Mucosa of descending colon (tissue), 3 donors: ENCODE measurements around the gene SEMA4B. TPM values are rescaled to one million over a fixed set of nuclear protein-coding genes. Genes with fewer than 3 reads are reported as not detected.

Source experiments
- ATAC-seq: fragments of 200-7000 bp; cut with Tn5 transposase; one replicate; pipeline ENCODE4 v1.9.1; 2020; ENCODE audit warnings: mild to moderate bottlenecking, moderate library complexity
- DNase-seq, 3 donors: peaks; one replicate each; pipeline ENCODE4 v3.0.0-alpha.2; 2020
- H3K36me3 ChIP-seq: fragments of 200-600 bp; one replicate; pipeline ENCODE4 v1.8.0; 2021; ENCODE audit warnings: low read depth, mild to moderate bottlenecking
- H3K4me1 ChIP-seq: fragments of 200-600 bp; one replicate; pipeline ENCODE4 v1.8.0; 2021; ENCODE audit warnings: low read depth, mild to moderate bottlenecking
- H3K4me3 ChIP-seq: fragments of 200-600 bp; one replicate; pipeline ENCODE4 v1.8.0; 2021; ENCODE audit warnings: mild to moderate bottlenecking
- H3K9me3 ChIP-seq: fragments of 200-600 bp; one replicate; pipeline ENCODE4 v1.8.0; 2021; ENCODE audit warnings: mild to moderate bottlenecking
- CTCF ChIP-seq: fragments of 200-600 bp; IDR thresholded peaks from one replicate; pipeline ENCODE4 v1.8.0; 2022; ENCODE audit warnings: antibody characterized with exemption, mild to moderate bottlenecking
- intact Hi-C, 2 donors: fragments of 100-400 bp; cut with DNase I in 1 of 2; cut with micrococcal nuclease in 1 of 2; formaldehyde crosslinking; loops; one replicate each; pipeline versions ENCODE4 v1.11.0 to v1.11.1; 2022; cut with DNase I, micrococcal nuclease
- total RNA-seq, 3 donors: library from RNA; stranded (reverse); fragmentation: NEBNext Ultra II Directional in 2 of 3; extraction: Animal tissue kit (Norgen Biotek cat#: 25700) in 2 of 3; gene quantifications; one replicate each; pipeline versions ENCODE4 v1.2.1 to v1.2.4, GENCODE V29; 2021 to 2023
- donor health status: DM: no; HTN: no; CAD: no; lungs with moderate emphysema.
- donor health status: DM: no; HTN: no; CAD: no.
- donor health status: DM: no; HTN: yes; CAD: no.

The SEMA4B gene
- total RNA-seq, 3 donors from 2014 or later: 118 to 146 (median 131) TPM

DNA sequence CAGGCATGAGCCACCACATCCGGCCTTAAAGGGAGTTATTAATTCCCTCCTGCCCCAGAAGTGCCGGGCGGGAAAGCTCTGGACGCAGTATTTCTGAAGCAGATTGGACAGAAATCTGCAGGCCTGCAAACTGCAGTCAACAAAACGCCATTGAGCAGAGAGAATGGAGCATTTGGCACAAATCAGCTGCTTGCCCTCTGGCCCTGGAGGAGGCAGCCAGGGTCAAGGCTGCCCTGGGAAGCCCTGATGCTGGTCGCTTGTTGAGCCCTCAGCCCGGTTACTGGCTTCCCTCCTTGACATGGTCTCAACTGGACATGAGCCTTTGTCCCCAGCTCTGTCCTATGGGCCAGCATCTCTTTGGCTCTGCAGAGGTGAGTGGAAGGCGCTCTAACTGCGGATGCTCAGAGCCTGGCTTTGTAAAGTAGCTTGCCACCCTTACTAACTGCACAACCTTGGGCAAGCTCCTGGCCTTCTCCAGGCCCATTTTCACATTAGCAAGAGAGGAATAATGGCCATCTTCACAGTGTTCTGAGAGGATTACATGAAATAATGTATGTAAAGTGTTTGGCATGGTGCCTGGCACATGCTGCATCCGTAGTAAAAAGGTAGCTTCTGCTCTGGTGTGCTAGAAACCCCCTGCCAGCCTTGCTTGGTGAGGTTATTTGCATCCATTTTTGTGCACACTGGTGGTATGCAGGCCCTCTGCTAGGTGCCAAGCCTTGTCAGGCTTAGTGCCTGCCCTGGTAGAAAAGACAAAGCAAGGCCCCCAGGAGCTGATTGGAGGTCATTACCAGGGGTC is 4.1 kb downstream of the SEMA4B start:
- peaks cover 16% of the 10 kb centered on the region for H3K4me1 ChIP-seq
- H3K36me3 ChIP-seq: no peaks in the 10 kb centered on the region
- no peak for ATAC-seq
- H3K4me3 ChIP-seq: no peak overlapping the region
- TF ChIP-seq CTCF: no peak
- no peaks in the 10 kb centered on the region for H3K9me3 ChIP-seq
- intact Hi-C loops: no loop called here
- DNase-seq: peak in 2 of 3 donors; percentile 14 to 19

- intact Hi-C loops: no loop called here
- Histone ChIP-seq H3K36me3 (no peaks in the 10 kb centered on the region), H3K4me1 (peaks cover 11% of the 10 kb centered on the region), H3K9me3 (no peaks in the 10 kb centered on the region), H3K4me3 (no peak overlapping the region)
- no peak for ATAC-seq
- DNase-seq: peak in 1 of 3 donors; percentile 31
- TF ChIP-seq CTCF: no peak
Observed at GRCh38 chr15:90205886-90206285, 4.8 kb downstream of the SEMA4B start.

DNA sequence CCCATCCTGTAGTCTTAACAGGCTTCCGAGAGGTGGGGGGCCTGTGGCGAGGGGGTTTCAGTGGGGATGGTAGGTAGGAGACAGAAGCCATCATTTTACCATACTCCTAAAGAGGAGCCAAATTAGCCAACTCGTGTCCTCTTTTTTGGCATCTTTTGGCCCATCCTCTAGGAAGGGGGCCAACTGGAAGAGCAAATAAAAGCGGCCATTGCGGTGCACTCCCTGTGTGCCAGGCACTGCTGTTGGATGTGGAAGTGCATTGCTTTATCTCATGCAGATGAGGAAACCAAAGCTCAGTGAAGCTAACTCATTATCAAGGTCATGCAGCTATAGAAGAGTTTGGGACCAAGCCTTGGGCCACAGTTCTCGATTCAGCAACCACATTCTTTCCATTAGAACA is 6.1 kb downstream of the SEMA4B start:
- intact Hi-C loops: no loop called here
- Histone ChIP-seq H3K4me1 (peaks cover 21% of the 10 kb centered on the region), H3K36me3 (no peaks in the 10 kb centered on the region), H3K9me3 (no peaks in the 10 kb centered on the region), H3K4me3 (no peak overlapping the region)
- ATAC-seq (no peak), DNase-seq (no peak)
- no peak for TF ChIP-seq CTCF

DNA sequence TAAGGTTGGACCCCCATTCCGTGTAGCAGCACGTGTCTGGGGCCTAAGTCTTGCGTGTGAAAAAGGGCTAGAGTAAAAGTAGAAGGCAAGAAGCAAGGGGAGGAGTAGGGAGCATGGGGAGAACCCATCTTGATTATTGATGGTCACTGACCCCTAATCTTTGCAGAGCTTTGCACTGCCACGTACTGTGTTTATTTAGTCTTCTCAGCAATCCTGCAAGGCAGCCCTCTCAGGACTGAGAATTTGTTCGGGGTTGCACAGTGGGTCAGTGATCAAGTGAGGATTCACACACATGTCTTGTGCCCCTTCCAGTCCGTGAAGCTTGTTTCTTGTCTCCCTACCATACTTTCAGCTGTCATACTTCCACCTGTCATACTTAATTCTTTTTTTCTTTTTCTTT is 7.2 kb downstream of the SEMA4B start:
- no peaks in the 10 kb centered on the region for H3K9me3 ChIP-seq
- ATAC-seq: no peak
- H3K36me3 ChIP-seq: no peaks in the 10 kb centered on the region
- no peak for TF ChIP-seq CTCF
- DNase-seq: no peak
- intact Hi-C loops: no loop called here
- H3K4me1 ChIP-seq: peaks cover 25% of the 10 kb centered on the region
- no peak overlapping the region for H3K4me3 ChIP-seq

DNA sequence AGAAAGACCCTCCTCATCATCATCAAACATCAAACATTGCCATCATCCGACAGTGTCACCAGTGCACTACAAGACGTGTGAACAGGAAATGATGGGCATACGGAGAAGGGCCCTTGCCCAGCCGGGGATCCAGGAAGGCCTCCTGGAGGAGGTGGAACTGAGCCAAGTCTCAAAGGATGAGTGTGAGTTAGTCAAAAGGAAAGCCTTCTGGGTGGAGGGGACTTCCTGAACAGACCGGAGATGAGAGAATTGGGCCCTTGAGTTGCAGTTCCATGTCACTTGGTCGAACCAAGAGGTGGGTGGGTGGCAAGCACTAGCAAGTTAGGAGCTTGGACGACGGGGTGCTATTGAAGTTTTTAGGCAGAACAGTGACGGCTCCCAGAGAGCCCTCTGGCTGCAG is 8.5 kb downstream of the SEMA4B start:
- TF ChIP-seq CTCF: no peak
- Histone ChIP-seq H3K36me3 (no peaks in the 10 kb centered on the region), H3K4me1 (peaks cover 33% of the 10 kb centered on the region), H3K9me3 (no peaks in the 10 kb centered on the region), H3K4me3 (no peak overlapping the region)
- DNase-seq: peak in 1 of 3 donors; percentile 30
- intact Hi-C loops: no loop called here
- no peak for ATAC-seq
